Hematopoietic multipotent progenitor cell treated with erythropoietin and hydrocortisone succinate and interleukin-3 and kit ligand, for 4 days (in vitro differentiated cells): ENCODE data around the gene ICE1.
"Not testable (repeated sequence)": the region's sequence is repeated elsewhere in the genome, so short reads cannot be mapped to it uniquely, and the experiment has no call there.

Experiments
- DNase-seq: peaks from one replicate; pipeline ENCODE4 v3.0.0-alpha.2; 2015

Gene ICE1

GRCh38 chr5:5421961-5422818, at the start of gene ICE1:
ICE1 (plus strand) TSS chr5:5422677; CDS start chr5:5422916, 239 bp downstream.
- DNase-seq, result peak; percentile 98

GRCh38 chr5:5372930-5373329, 49.5 kb upstream of the ICE1 start:
- DNase-seq, result no peak

- DNase-seq, result no peak
These were observed 49.0 kb upstream of the ICE1 start for GRCh38 chr5:5373351-5373989.

- DNase-seq, result no peak
These were observed 48.3 kb upstream of the ICE1 start for GRCh38 chr5:5374009-5374715.

- no peak for DNase-seq
These were observed 44.7 kb upstream of the ICE1 start for GRCh38 chr5:5377780-5378179.

GRCh38 chr5:5378531-5378930, 43.9 kb upstream of the ICE1 start:
- DNase-seq, result no peak

GRCh38 chr5:5380298-5380697, 42.2 kb upstream of the ICE1 start:
- DNase-seq, result no peak

- DNase-seq, result no peak
These were observed 41.1 kb upstream of the ICE1 start for GRCh38 chr5:5381310-5381913.

GRCh38 chr5:5383461-5383860, 39.0 kb upstream of the ICE1 start:
- DNase-seq, result no peak

- DNase-seq, result no peak
These were observed 37.7 kb upstream of the ICE1 start for GRCh38 chr5:5384660-5385330.

- no peak for DNase-seq
These were observed 37.2 kb upstream of the ICE1 start for GRCh38 chr5:5385331-5385662.

GRCh38 chr5:5386329-5386728, 36.1 kb upstream of the ICE1 start:
- DNase-seq, result no peak

GRCh38 chr5:5387192-5387591, 35.3 kb upstream of the ICE1 start:
- DNase-seq, result no peak

GRCh38 chr5:5387777-5388176, 34.7 kb upstream of the ICE1 start:
- no peak for DNase-seq

- not testable (repeated sequence) for DNase-seq
These were observed 32.2 kb upstream of the ICE1 start for GRCh38 chr5:5390121-5390869.

- DNase-seq, result not testable (repeated sequence)
These were observed 30.0 kb upstream of the ICE1 start for GRCh38 chr5:5392504-5392903.

- peak; percentile 20 for DNase-seq
These were observed 28.0 kb upstream of the ICE1 start for GRCh38 chr5:5394384-5394986.

- not testable (repeated sequence) for DNase-seq
These were observed 27.4 kb upstream of the ICE1 start for GRCh38 chr5:5395093-5395492.

- no peak for DNase-seq
These were observed 24.4 kb upstream of the ICE1 start for GRCh38 chr5:5398071-5398470.

- DNase-seq, result no peak
These were observed 21.4 kb upstream of the ICE1 start for GRCh38 chr5:5401095-5401494.

- DNase-seq, result no peak
These were observed 18.7 kb upstream of the ICE1 start for GRCh38 chr5:5403741-5404140.

GRCh38 chr5:5404381-5404780, 18.1 kb upstream of the ICE1 start:
- no peak for DNase-seq
